Hepatocyte (in vitro differentiated cells): ENCODE results near the gene XYLB.

ENCODE experiments used
- CTCF ChIP-seq: fragments of 200-600 bp; sonication (generic); IDR thresholded peaks from 2 replicates; pipeline ENCODE4 v1.5.1; 2016; ENCODE audit warnings: antibody characterized with exemption, mild to moderate bottlenecking; ENCODE audit not compliant: poor library complexity
- EZH2 ChIP-seq: fragments of 200-600 bp; sonication (generic); IDR thresholded peaks from 2 replicates; pipeline ENCODE4 v1.6.1; 2016; ENCODE audit warnings: antibody characterized with exemption, mild to moderate bottlenecking, borderline replicate concordance
- EZH2phosphoT487 ChIP-seq: fragments of 200-600 bp; sonication (generic); IDR thresholded peaks from one replicate; pipeline ENCODE4 v1.6.1; 2018; ENCODE audit warnings: antibody characterized with exemption, mild to moderate bottlenecking, low read depth, moderate library complexity; ENCODE audit not compliant: unreplicated experiment, severe bottlenecking

- TF ChIP-seq CTCF (no peak), EZH2phosphoT487 (no peak), EZH2 (no peak)
Observed at GRCh38 chr3:38317192-38317759, 29.3 kb upstream of the XYLB start.
